Peyer's patch (tissue), 4 donors: ENCODE measurements around the gene SERPINA7.

Source experiments
- POLR2A ChIP-seq, 2 donors: fragments of 450-650 bp; IDR thresholded peaks; one replicate each; pipeline ENCODE4 v1.5.1; 2017; ENCODE audit warnings: antibody characterized with exemption in 2 of 2, mild to moderate bottlenecking in 2 of 2, moderate library complexity in 2 of 2
- TF ChIP-seq, protein P1 (sequence below), 6 experiments: fragments of 450-650 bp in 4 of 6; fragments of 200-600 bp in 2 of 6; sonication (generic) in 1 of 6; IDR thresholded peaks; one replicate each; pipeline ENCODE4 v1.5.1; 2017 to 2019; ENCODE audit warnings: antibody characterized with exemption in 6 of 6, mild to moderate bottlenecking in 3 of 6, moderate library complexity in 1 of 6

GRCh38 chrX:106000203-106000602 is 38.3 kb downstream of the SERPINA7 start:
- TF ChIP-seq, protein P1, sequence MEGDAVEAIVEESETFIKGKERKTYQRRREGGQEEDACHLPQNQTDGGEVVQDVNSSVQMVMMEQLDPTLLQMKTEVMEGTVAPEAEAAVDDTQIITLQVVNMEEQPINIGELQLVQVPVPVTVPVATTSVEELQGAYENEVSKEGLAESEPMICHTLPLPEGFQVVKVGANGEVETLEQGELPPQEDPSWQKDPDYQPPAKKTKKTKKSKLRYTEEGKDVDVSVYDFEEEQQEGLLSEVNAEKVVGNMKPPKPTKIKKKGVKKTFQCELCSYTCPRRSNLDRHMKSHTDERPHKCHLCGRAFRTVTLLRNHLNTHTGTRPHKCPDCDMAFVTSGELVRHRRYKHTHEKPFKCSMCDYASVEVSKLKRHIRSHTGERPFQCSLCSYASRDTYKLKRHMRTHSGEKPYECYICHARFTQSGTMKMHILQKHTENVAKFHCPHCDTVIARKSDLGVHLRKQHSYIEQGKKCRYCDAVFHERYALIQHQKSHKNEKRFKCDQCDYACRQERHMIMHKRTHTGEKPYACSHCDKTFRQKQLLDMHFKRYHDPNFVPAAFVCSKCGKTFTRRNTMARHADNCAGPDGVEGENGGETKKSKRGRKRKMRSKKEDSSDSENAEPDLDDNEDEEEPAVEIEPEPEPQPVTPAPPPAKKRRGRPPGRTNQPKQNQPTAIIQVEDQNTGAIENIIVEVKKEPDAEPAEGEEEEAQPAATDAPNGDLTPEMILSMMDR (IDR thresholded peaks at IDR 0.05) = no peak
- no peak for TF ChIP-seq POLR2A (IDR thresholded peaks at IDR 0.05)
